ENCODE results near the gene TLDC2. TPM values are rescaled to one million over a fixed set of nuclear protein-coding genes. Genes with fewer than 3 reads are reported as not detected.

TLDC2 gene
- total RNA-seq, 2 donors from 2014 or later, result 0.18 to 0.24 TPM

DNA sequence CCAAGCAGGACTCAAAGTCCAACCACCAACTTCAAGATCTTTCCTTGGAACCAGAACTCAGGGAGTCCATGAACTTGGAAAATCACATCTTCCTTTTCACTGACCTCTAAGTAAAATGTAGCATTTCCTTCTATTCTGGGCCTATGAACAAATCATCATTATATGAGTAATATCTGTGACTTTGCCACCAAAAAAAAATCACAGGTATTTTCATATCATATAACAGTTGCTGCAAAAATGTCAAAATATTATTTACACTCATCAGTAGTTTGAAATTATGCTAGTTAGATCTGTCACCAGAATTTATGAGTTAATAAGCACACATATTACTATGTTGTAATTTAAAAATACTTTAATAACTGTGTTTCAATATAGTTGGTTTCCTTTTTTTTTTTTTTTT lies 27.3 kb upstream of the TLDC2 start:
- no peak overlapping the region for H3K9ac ChIP-seq (ENCODE audit: extremely low read depth, low read length, poor library complexity, severe bottlenecking)
- H3K27ac Mint-ChIP-seq, result no peak overlapping the region
- peaks cover 25% of the 10 kb centered on the region for H3K4me1 Mint-ChIP-seq
- peaks cover 14% of the 10 kb centered on the region for H3K9me3 Mint-ChIP-seq
- peaks cover 8% of the 10 kb centered on the region for H3K4me1 ChIP-seq (ENCODE audit: control insufficient read depth, insufficient read depth, low read length)
- H3K27me3 Mint-ChIP-seq (ENCODE audit: insufficient read depth), result no peaks in the 10 kb centered on the region
- H3K36me3 Mint-ChIP-seq (ENCODE audit: low read depth), result peaks cover 29% of the 10 kb centered on the region
- no peak overlapping the region for H3K27ac ChIP-seq (ENCODE audit: low read depth, low read length)
- peaks cover 17% of the 10 kb centered on the region for H3K36me3 ChIP-seq (ENCODE audit: control insufficient read depth, insufficient read depth, low read length)
- H3K4me3 Mint-ChIP-seq, result no peak overlapping the region
- DNase-seq, result no peak
- no peaks in the 10 kb centered on the region for H3K27me3 ChIP-seq (ENCODE audit: control insufficient read depth, insufficient read depth, low read length, poor library complexity, severe bottlenecking)
- TF ChIP-seq, protein P1, sequence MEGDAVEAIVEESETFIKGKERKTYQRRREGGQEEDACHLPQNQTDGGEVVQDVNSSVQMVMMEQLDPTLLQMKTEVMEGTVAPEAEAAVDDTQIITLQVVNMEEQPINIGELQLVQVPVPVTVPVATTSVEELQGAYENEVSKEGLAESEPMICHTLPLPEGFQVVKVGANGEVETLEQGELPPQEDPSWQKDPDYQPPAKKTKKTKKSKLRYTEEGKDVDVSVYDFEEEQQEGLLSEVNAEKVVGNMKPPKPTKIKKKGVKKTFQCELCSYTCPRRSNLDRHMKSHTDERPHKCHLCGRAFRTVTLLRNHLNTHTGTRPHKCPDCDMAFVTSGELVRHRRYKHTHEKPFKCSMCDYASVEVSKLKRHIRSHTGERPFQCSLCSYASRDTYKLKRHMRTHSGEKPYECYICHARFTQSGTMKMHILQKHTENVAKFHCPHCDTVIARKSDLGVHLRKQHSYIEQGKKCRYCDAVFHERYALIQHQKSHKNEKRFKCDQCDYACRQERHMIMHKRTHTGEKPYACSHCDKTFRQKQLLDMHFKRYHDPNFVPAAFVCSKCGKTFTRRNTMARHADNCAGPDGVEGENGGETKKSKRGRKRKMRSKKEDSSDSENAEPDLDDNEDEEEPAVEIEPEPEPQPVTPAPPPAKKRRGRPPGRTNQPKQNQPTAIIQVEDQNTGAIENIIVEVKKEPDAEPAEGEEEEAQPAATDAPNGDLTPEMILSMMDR (conservative IDR thresholded peaks at IDR 0.05), result no peak
- H3K4me3 ChIP-seq (ENCODE audit: low read length), result no peak overlapping the region
- peaks cover 14% of the 10 kb centered on the region for H3K9me3 ChIP-seq (ENCODE audit: control insufficient read depth, low read length)

DNA sequence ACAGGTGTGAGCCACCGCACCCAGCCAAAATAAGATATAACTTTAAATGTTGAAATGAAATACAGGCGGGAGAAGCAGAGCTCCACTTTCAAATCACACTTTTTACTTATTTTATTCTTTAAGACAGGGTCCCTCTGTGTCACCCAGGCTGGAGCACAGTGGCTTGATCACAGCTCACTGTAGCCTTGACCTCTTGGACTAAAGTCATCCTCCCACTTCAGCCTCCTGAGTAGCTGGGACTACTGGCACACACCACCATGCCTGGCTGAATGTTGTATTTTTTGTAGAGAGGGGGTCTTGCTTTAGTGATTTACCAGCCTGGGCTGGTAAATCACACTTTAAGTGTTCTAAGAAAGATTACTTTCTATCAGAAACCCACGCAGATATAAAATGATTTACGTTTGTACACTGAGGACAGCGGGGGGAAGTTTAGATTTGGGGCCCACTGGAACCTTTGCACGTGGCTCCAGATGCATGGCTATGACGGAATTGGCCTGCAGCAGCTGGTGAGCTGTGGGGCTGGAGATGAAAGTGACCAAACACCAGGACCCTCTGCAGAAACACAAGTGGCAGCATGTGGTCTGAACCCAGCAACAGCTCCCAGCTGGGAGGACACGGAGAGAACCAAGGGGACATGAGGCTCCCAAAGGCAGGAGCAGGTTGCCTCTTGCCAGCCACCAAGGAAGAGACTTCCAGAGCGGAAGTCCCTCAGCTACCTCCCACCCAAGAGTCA lies 26.4 kb upstream of the TLDC2 start:
- peak overlapping the region; percentile 7 for H3K27ac Mint-ChIP-seq
- no peak overlapping the region for H3K4me3 Mint-ChIP-seq
- Histone ChIP-seq H3K9ac (ENCODE audit: extremely low read depth, low read length, poor library complexity, severe bottlenecking) (no peak overlapping the region), H3K9me3 (ENCODE audit: control insufficient read depth, low read length) (peaks cover 14% of the 10 kb centered on the region), H3K27me3 (ENCODE audit: control insufficient read depth, insufficient read depth, low read length, poor library complexity, severe bottlenecking) (no peaks in the 10 kb centered on the region), H3K36me3 (ENCODE audit: control insufficient read depth, insufficient read depth, low read length) (peaks cover 17% of the 10 kb centered on the region), H3K4me1 (ENCODE audit: control insufficient read depth, insufficient read depth, low read length) (peaks cover 8% of the 10 kb centered on the region), H3K27ac (ENCODE audit: low read depth, low read length) (no peak overlapping the region), H3K4me3 (ENCODE audit: low read length) (no peak overlapping the region)
- peaks cover 30% of the 10 kb centered on the region for H3K4me1 Mint-ChIP-seq
- peaks cover 14% of the 10 kb centered on the region for H3K9me3 Mint-ChIP-seq
- TF ChIP-seq, protein P1 (conservative IDR thresholded peaks at IDR 0.05), result no peak
- 95 to 97% methylated on average over 5 to 9 of the region's 9 CpGs for WGBS, 2 experiments (ENCODE audit: insufficient coverage in 1 of 2, insufficient read length in 1 of 2)
- no peak for DNase-seq
- H3K27me3 Mint-ChIP-seq (ENCODE audit: insufficient read depth), result no peaks in the 10 kb centered on the region
- peaks cover 29% of the 10 kb centered on the region for H3K36me3 Mint-ChIP-seq (ENCODE audit: low read depth)

DNA sequence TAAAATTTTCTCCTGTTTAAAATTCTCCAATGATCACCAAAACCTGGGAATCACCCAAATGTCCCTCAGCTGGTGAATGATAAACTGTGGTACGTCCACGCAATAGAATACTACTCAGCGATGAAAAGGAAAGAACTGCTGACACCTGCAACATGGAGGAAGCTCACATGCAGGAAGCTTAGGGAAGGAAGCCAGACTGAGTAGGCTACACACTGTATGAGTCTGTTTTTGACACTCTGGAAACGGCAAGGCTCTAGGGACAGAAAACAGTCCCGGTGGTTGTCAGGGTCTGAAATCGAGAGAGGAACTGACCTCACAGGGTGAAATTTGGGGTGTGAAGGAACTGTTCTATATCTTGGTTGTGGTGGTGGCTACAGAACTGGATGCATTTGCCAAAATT lies 25.2 kb upstream of the TLDC2 start:
- no peak for DNase-seq
- no peak overlapping the region for H3K27ac Mint-ChIP-seq
- no peaks in the 10 kb centered on the region for H3K27me3 ChIP-seq (ENCODE audit: control insufficient read depth, insufficient read depth, low read length, poor library complexity, severe bottlenecking)
- no peak overlapping the region for H3K4me3 Mint-ChIP-seq
- H3K9me3 Mint-ChIP-seq, result peaks cover 14% of the 10 kb centered on the region
- 98 to 99% methylated on average over 5 to 6 of the region's 6 CpGs for WGBS, 2 experiments (ENCODE audit: insufficient coverage in 1 of 2, insufficient read length in 1 of 2)
- H3K4me3 ChIP-seq (ENCODE audit: low read length), result no peak overlapping the region
- H3K27me3 Mint-ChIP-seq (ENCODE audit: insufficient read depth), result no peaks in the 10 kb centered on the region
- peaks cover 14% of the 10 kb centered on the region for H3K9me3 ChIP-seq (ENCODE audit: control insufficient read depth, low read length)
- TF ChIP-seq, protein P1 (conservative IDR thresholded peaks at IDR 0.05), result no peak
- no peak overlapping the region for H3K9ac ChIP-seq (ENCODE audit: extremely low read depth, low read length, poor library complexity, severe bottlenecking)
- no peak overlapping the region for H3K27ac ChIP-seq (ENCODE audit: low read depth, low read length)
- H3K36me3 ChIP-seq (ENCODE audit: control insufficient read depth, insufficient read depth, low read length), result peaks cover 17% of the 10 kb centered on the region
- peaks cover 35% of the 10 kb centered on the region for H3K4me1 Mint-ChIP-seq
- peaks cover 29% of the 10 kb centered on the region for H3K36me3 Mint-ChIP-seq (ENCODE audit: low read depth)
- peaks cover 13% of the 10 kb centered on the region for H3K4me1 ChIP-seq (ENCODE audit: control insufficient read depth, insufficient read depth, low read length)
